ENCODE data around the gene MUC5B. TPM values are rescaled to one million over a fixed set of nuclear protein-coding genes. Genes with fewer than 3 reads are reported as not detected.

The MUC5B gene
- total RNA-seq, 1 donor: not detected

DNA sequence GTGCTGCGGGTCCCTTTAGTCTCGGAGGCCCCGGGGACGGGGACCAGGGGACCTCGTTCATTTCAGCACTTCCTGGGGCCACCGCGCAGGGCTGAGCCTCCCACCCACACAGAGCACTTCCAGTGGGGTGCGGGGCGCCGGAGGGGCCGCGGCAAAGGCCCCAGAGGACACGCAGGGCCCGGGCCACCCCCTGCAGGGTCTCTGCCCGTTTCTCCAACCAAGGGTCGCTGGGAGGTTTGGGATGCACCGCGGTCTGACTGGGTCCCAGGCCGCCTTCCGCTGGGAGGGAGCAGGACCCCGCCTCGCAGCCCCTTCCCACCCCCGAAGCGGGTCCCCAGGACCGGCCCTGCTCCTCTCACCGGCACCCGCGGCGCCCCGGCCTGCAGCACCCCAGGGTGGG lies 49.1 kb downstream of the MUC5B start:
- no peak overlapping the region for H3K4me3 ChIP-seq (ENCODE audit: low read depth, low read length)
- DNase-seq (ENCODE audit: low read depth): no peak
- TF ChIP-seq, protein P1, sequence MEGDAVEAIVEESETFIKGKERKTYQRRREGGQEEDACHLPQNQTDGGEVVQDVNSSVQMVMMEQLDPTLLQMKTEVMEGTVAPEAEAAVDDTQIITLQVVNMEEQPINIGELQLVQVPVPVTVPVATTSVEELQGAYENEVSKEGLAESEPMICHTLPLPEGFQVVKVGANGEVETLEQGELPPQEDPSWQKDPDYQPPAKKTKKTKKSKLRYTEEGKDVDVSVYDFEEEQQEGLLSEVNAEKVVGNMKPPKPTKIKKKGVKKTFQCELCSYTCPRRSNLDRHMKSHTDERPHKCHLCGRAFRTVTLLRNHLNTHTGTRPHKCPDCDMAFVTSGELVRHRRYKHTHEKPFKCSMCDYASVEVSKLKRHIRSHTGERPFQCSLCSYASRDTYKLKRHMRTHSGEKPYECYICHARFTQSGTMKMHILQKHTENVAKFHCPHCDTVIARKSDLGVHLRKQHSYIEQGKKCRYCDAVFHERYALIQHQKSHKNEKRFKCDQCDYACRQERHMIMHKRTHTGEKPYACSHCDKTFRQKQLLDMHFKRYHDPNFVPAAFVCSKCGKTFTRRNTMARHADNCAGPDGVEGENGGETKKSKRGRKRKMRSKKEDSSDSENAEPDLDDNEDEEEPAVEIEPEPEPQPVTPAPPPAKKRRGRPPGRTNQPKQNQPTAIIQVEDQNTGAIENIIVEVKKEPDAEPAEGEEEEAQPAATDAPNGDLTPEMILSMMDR (IDR thresholded peaks at IDR 0.05; ENCODE audit: insufficient read depth, low read depth, low read length): no peak

DNA sequence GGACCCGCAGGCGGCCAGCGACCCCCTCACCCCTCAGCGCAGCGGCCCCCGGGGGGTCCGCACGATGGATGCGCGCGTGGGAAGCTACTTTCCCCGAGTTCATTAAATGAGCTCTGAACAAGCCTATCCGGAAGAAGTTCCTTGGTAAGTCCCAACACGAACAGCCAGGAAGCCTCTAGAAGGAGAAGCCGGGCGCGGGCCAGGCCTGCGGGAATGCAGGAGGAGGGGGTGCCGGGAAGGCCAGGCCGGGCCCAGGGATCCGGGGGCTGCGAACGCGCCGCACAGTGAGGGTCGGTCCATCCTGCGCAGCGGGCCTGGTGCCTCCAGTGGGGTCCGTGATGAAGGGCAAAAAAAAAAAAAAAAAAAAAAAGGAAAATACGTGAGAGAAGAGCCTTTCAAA lies 49.7 kb downstream of the MUC5B start:
- DNase-seq (ENCODE audit: low read depth): no peak
- H3K4me3 ChIP-seq (ENCODE audit: low read depth, low read length): no peak overlapping the region
- TF ChIP-seq, protein P1 (IDR thresholded peaks at IDR 0.05; ENCODE audit: insufficient read depth, low read depth, low read length): no peak

DNA sequence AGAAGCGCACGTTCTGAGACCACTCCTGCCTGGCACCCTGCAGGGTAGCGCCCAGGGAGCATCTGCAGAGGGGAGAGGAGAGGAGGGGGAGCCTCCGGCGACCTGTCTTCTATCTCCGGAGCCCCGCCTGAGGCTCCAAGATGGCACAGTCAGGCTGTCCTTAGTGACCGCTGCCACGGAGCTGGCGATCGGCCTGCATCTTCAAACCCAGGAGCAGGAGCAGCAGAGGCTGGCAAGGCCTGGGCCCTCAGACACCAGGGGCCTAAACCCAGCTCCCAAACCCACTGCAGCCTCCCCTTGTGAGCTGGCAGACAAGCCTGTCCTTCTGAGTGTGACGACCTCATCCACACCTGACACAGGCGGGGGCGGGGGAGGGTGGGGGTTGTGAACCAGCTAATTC lies 51.6 kb downstream of the MUC5B start:
- H3K4me3 ChIP-seq (ENCODE audit: low read depth, low read length): no peak overlapping the region
- no peak for DNase-seq (ENCODE audit: low read depth)
- TF ChIP-seq, protein P1 (IDR thresholded peaks at IDR 0.05; ENCODE audit: insufficient read depth, low read depth, low read length): no peak

DNA sequence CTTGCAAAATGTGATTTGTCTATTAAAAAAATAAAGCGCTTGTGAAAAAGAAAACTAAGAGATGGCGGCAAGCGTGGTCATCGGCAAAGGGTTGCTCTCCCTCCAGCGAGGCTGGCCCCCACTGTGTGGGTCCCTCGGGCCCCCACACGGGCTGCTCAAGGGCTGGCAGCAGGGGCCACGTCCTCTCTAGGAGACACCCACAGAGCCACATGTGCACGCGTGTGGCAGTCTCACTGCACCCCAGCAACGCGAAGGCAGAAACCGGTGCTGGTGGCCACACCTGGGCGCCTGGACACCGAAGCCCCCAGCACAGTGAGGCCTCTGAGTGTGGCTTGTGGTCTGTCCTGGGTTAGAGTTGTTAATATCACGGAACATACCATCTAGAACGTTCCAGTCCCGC lies 52.2 kb downstream of the MUC5B start:
- TF ChIP-seq, protein P1 (IDR thresholded peaks at IDR 0.05; ENCODE audit: insufficient read depth, low read depth, low read length): no peak
- DNase-seq (ENCODE audit: low read depth): no peak
- H3K4me3 ChIP-seq (ENCODE audit: low read depth, low read length): no peak overlapping the region

DNA sequence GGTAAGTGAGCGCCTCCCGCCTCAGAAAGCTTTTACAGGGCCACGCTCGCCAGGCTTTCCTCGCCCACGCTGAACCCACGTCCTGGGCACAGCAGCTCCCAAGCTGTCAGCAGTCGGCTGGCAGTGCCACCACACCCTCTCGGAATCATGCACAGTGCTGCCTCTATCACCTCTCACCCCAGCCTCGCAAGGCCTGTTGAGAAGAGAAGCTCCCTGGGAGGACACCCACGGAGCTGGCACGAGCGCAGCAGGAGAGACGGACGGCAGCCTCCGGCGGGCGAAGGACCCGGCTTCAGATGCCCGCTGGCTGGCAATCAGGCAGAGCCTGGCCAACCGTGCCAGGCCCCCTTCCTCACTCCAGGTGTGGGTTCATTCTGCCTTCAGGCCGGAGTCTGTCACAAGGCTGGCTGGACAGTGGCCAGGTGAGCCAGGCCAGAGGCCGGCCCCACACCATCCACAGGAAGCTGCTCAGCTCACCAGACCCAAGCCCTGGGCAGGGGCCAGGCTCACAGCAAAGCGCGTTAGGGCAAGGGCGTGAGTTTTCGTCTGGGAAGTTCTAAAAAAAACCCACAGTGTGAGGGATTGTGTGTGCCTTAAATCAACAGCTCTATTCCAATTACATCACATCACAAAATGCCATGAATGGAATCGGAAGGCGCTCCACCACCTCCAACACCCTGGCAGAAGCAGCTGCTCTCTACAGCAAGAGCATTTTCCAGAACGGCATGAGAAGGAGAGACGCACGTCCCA lies 53.4 kb downstream of the MUC5B start:
- H3K4me3 ChIP-seq (ENCODE audit: low read depth, low read length): no peak overlapping the region
- TF ChIP-seq, protein P1 (IDR thresholded peaks at IDR 0.05; ENCODE audit: insufficient read depth, low read depth, low read length): no peak
- DNase-seq (ENCODE audit: low read depth): no peak

DNA sequence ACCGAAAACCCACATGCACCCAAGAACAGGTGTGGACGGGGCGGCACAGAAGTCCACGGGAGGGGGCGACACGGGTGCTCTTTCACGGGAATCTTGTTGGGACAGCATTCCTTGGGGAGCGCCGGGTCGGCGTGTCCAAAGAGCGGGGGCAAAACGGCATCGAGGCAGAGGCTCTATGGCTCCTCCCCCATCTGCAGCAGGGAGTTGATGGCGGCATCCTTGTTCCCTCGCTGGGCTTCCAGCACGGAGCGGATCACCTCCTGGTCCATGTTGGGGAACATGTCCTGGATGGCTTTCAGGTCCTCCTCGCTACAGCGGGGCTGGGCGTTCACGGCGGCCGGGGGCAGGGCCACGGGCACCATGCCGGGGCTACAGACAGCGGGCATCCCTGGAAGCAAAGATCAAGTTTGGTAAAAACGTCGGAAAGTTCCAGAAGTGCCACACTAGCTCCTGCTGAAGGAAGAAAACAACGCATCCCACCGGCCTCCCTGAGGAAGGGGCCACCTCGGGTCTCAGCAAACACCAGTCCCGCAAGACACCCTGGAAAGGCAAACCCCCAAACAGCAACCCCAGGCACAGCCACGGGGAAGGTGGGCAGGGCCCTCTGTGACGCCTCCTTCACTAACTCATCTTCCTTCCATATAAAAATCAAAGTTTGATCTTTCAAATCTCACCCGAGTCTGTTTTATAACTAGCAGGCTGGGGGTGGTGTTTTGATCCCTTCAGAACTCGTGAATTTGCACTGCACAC lies 54.2 kb downstream of the MUC5B start:
- TF ChIP-seq, protein P1 (IDR thresholded peaks at IDR 0.05; ENCODE audit: insufficient read depth, low read depth, low read length): no peak
- no peak for DNase-seq (ENCODE audit: low read depth)
- no peak overlapping the region for H3K4me3 ChIP-seq (ENCODE audit: low read depth, low read length)
